Activated CD8-positive, alpha-beta memory T cell treated with anti-CD3 and anti-CD28 coated beads, Interleukin-2, amount 10 ng/mL, durations not matched to agents 7 days and 5 days (primary cell): ENCODE results near the gene AKAP10. TPM values are rescaled to one million over a fixed set of nuclear protein-coding genes. Genes with fewer than 3 reads are reported as not detected.
"Not testable (repeated sequence)": the region's sequence is repeated elsewhere in the genome, so short reads cannot be mapped to it uniquely, and the experiment has no call there.

Experiments used
- ATAC-seq: fragments of 150-1000 bp; cut with Tn5 transposase; one replicate; pipeline ENCODE4 v1.10.0; 2021; ENCODE audit warnings: moderate library complexity
- CTCF ChIA-PET: fragments of 350-600 bp; sonication (Branson Sonifier 250); formaldehyde crosslinking; loops from one replicate; lab custom pipeline; 2021; ENCODE audit warnings: antibody characterized with exemption; lab: Charles Lee
- DNase-seq: peaks from one replicate; pipeline ENCODE4 v3.0.0-alpha.2; 2020
- H3K27ac Mint-ChIP-seq: one replicate; pipeline ENCODE4 v1.8.0; 2021; ENCODE audit warnings: mild to moderate bottlenecking, mixed read lengths
- H3K27me3 Mint-ChIP-seq: one replicate; pipeline ENCODE4 v1.8.0; 2021; ENCODE audit warnings: mixed read lengths
- H3K36me3 Mint-ChIP-seq: one replicate; pipeline ENCODE4 v1.8.0; 2021; ENCODE audit warnings: mild to moderate bottlenecking, mixed read lengths
- H3K4me1 Mint-ChIP-seq: one replicate; pipeline ENCODE4 v1.8.0; 2021; ENCODE audit warnings: mixed read lengths
- H3K4me3 Mint-ChIP-seq: one replicate; pipeline ENCODE4 v1.8.0; 2021; ENCODE audit warnings: mild to moderate bottlenecking, moderate library complexity, mixed read lengths
- H3K9me3 Mint-ChIP-seq: one replicate; pipeline ENCODE4 v1.8.0; 2022; ENCODE audit warnings: low read depth, mixed read lengths
- total RNA-seq, 2 experiments: library from RNA; stranded (reverse); gene quantifications; one replicate each; pipeline ENCODE4 v1.2.3, GENCODE V29; 2021

Gene AKAP10
- total RNA-seq, 2 experiments from 2014 or later: 34.3 to 44.6 TPM

- Mint-ChIP-seq H3K36me3 (peaks cover 7% of the 10 kb centered on the region), H3K4me3 (no peak overlapping the region), H3K27ac (no peak overlapping the region), H3K9me3 (no peaks in the 10 kb centered on the region), H3K4me1 (no peaks in the 10 kb centered on the region), H3K27me3 (no peaks in the 10 kb centered on the region)
- CTCF ChIA-PET: no interaction called here
- no peak for ATAC-seq
- no peak for DNase-seq
Measured at GRCh38 chr17:19897090-19897837, 80.4 kb downstream of the AKAP10 start.

DNA sequence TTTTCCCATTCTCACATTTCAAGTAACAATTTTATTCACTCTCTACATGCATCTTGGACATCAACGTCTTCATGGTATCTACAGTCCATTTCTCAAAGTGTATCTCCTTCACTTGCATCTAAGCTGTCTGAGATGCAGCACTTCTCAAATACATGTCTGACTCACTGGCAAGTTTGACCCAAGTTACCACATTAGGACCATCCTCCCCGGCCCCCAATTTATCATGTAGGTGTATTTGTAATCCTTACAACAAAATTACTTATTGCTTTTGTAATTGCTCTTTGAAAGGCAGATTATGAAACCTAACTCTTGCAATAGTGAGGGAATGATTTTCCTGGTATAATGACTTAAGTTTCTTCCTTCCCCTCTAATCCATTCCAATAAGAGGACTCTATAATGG, 80.9 kb downstream of the AKAP10 start:
- peaks cover 7% of the 10 kb centered on the region for H3K36me3 Mint-ChIP-seq
- H3K9me3 Mint-ChIP-seq: no peaks in the 10 kb centered on the region
- CTCF ChIA-PET: no interaction called here
- H3K4me3 Mint-ChIP-seq: no peak overlapping the region
- ATAC-seq: no peak
- no peaks in the 10 kb centered on the region for H3K4me1 Mint-ChIP-seq
- H3K27me3 Mint-ChIP-seq: no peaks in the 10 kb centered on the region
- DNase-seq: no peak
- no peak overlapping the region for H3K27ac Mint-ChIP-seq

DNA sequence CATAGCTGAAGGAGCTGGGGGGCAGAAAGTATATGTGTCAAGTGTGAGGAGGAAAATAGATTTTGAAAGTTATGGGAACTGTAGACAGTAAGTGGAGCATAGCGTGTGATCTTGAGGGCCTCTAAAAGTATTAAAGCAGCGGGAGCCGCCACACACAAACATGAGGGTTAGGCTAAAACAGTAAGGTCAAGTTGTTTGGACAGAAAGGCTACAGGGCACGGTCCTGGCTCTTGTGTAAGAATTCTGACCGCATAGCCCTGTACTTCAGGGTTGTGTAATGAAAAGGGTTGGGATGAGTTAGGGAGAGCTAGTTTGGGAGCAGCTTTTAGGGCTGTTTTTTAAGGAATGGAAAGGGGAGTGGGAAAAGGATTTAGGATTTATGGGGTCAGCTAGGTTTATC, 87.1 kb downstream of the AKAP10 start:
- H3K9me3 Mint-ChIP-seq, CTCF ChIA-PET, H3K36me3 Mint-ChIP-seq, H3K4me3 Mint-ChIP-seq, ATAC-seq, DNase-seq, H3K4me1 Mint-ChIP-seq, H3K27me3 Mint-ChIP-seq, H3K27ac Mint-ChIP-seq: not testable (repeated sequence)

DNA sequence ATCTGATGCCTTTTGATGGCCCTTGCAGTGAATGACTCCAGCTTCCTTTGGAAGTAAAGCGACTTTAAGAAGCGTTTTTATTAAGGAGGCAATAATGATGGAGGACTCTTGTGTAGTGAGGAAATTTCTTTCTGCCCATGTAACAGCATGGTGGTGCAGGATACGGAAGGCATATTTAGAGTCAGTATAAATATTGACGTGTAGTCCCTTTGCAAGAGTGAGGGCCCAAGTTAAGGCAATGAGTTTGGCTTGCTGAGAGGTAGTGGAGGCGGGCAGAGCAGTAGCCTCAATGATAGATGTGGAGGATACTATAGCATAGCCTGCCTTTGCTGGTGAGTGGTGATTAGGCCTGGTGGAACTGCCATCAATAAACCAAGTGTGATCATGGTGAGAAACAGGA, 87.6 kb downstream of the AKAP10 start:
- H3K4me3 Mint-ChIP-seq, H3K36me3 Mint-ChIP-seq, CTCF ChIA-PET, H3K27me3 Mint-ChIP-seq, ATAC-seq, H3K27ac Mint-ChIP-seq, H3K4me1 Mint-ChIP-seq, H3K9me3 Mint-ChIP-seq, DNase-seq: not testable (repeated sequence)

DNA sequence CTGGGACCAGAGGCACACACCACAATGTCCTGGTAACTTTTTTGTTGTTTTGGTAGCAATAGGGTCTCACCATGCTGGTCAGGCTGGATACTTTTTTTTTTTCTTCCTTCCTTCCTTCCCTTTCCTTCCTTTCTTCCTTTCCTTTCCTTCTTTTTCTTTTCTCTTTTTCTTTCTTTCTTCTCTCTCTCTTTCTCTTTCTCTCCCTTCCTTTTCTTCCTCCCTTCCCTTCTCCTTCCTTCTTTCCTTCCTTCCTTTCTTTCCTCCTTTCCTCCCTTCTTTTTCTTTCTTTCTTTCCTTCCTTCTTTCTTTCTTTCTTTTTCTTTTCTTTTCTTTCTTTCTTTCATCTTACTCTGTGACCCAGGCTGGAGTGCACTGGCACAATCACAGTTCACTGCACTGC, 91.5 kb downstream of the AKAP10 start:
- Mint-ChIP-seq H3K4me3 (no peak overlapping the region), H3K27ac (no peak overlapping the region), H3K4me1 (peaks cover 4% of the 10 kb centered on the region), H3K27me3 (no peaks in the 10 kb centered on the region), H3K36me3 (no peaks in the 10 kb centered on the region), H3K9me3 (no peaks in the 10 kb centered on the region)
- DNase-seq (no peak), ATAC-seq (no peak)
- CTCF ChIA-PET: interaction anchor here (0.6 kb wide), 1 partner anchor 37 kb away, joined by 3 read pairs; no protein-coding TSS in a partner anchor

GRCh38 chr17:19883537-19884215, 94.0 kb downstream of the AKAP10 start:
- ATAC-seq (peak; percentile 72), DNase-seq (no peak)
- peaks cover 2% of the 10 kb centered on the region for H3K27me3 Mint-ChIP-seq
- no peak overlapping the region for H3K4me3 Mint-ChIP-seq
- no peaks in the 10 kb centered on the region for H3K9me3 Mint-ChIP-seq
- H3K27ac Mint-ChIP-seq: no peak overlapping the region
- H3K36me3 Mint-ChIP-seq: no peaks in the 10 kb centered on the region
- CTCF ChIA-PET: no interaction called here
- H3K4me1 Mint-ChIP-seq: peaks cover 4% of the 10 kb centered on the region

- CTCF ChIA-PET: no interaction called here
Measured at GRCh38 chr17:19880393-19880792, 97.2 kb downstream of the AKAP10 start.

GRCh38 chr17:19877364-19877945, 100.2 kb downstream of the AKAP10 start:
- Mint-ChIP-seq H3K27ac (no peak overlapping the region), H3K4me3 (no peak overlapping the region), H3K36me3 (no peaks in the 10 kb centered on the region), H3K4me1 (peaks cover 20% of the 10 kb centered on the region), H3K27me3 (peaks cover 2% of the 10 kb centered on the region), H3K9me3 (no peaks in the 10 kb centered on the region)
- no peak for ATAC-seq
- CTCF ChIA-PET: interaction anchor here (1.4 kb wide), 1 partner anchor 17 kb away, joined by 3 read pairs; no protein-coding TSS in a partner anchor
- no peak for DNase-seq

More at GRCh38 chr17:19880393-19880792, 97.2 kb downstream of the AKAP10 start:
- Mint-ChIP-seq H3K9me3 (no peaks in the 10 kb centered on the region), H3K36me3 (no peaks in the 10 kb centered on the region), H3K4me1 (peaks cover 24% of the 10 kb centered on the region), H3K27me3 (peaks cover 2% of the 10 kb centered on the region), H3K4me3 (no peak overlapping the region), H3K27ac (no peak overlapping the region)
- ATAC-seq: no peak
- DNase-seq: no peak

GRCh38 chr17:19876529-19877161, 101.0 kb downstream of the AKAP10 start:
- Mint-ChIP-seq H3K27ac (peak overlapping the region; percentile 75), H3K9me3 (no peaks in the 10 kb centered on the region), H3K4me1 (peaks cover 20% of the 10 kb centered on the region), H3K36me3 (no peaks in the 10 kb centered on the region), H3K27me3 (peaks cover 2% of the 10 kb centered on the region), H3K4me3 (no peak overlapping the region)
- CTCF ChIA-PET: interaction anchor here (1.0 to 1.4 kb wide), 3 partner anchors 9 to 132 kb away, joined by 3 read pairs; partner anchors contain the start of genes SPECC1 and ULK2
- ATAC-seq: peak; percentile 86
- DNase-seq: peak; percentile 76

GRCh38 chr17:19874256-19874655, 103.4 kb downstream of the AKAP10 start:
- H3K9me3 Mint-ChIP-seq: no peaks in the 10 kb centered on the region
- no peaks in the 10 kb centered on the region for H3K27me3 Mint-ChIP-seq
- DNase-seq: no peak
- peaks cover 20% of the 10 kb centered on the region for H3K4me1 Mint-ChIP-seq
- ATAC-seq: no peak
- no peak overlapping the region for H3K4me3 Mint-ChIP-seq
- no peak overlapping the region for H3K27ac Mint-ChIP-seq
- CTCF ChIA-PET: no interaction called here
- no peaks in the 10 kb centered on the region for H3K36me3 Mint-ChIP-seq

DNA sequence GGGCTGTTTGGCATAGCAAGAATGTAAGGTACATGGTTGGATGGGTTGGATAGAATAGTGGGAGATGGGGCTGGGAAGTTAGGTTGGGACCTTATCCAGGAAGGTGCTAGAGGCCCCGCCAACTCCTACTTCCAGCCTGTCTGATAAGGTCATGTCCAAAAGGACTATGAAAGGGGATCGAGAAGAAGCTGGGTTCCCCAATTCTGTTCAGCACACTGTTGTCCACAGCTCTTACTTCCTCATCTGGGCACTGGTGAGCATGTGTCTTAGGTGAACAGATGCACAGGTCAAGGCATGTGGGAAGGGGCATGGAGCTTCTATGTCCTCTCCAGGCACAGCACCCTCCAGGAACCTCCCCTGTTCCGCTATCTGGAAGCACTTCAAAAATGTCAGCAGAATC, 104.3 kb downstream of the AKAP10 start:
- no peak for DNase-seq
- H3K27me3 Mint-ChIP-seq: peaks cover 3% of the 10 kb centered on the region
- H3K9me3 Mint-ChIP-seq: no peaks in the 10 kb centered on the region
- no peak overlapping the region for H3K27ac Mint-ChIP-seq
- H3K36me3 Mint-ChIP-seq: no peaks in the 10 kb centered on the region
- CTCF ChIA-PET: no interaction called here
- ATAC-seq: no peak
- no peak overlapping the region for H3K4me3 Mint-ChIP-seq
- peaks cover 20% of the 10 kb centered on the region for H3K4me1 Mint-ChIP-seq

DNA sequence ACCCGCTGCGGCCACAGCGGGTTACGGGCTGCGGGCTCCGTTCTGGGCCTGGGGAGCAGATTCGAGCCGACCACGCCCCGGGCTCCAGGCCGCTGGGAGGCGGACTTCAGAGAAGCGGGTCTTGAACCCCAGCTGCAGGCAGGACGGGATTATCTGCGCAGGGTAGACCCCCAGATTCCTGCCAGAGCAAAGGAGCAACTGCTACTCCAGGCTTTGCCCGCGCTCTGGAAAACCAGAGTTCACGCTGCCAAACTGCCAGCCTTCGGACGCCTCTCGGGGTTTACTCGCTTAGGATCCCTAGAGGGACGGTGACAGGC, 109.6 kb downstream of the AKAP10 start:
- Mint-ChIP-seq H3K27ac (no peak overlapping the region), H3K4me3 (peak overlapping the region; percentile 55), H3K4me1 (peaks cover 9% of the 10 kb centered on the region), H3K36me3 (no peaks in the 10 kb centered on the region), H3K27me3 (peaks cover 5% of the 10 kb centered on the region), H3K9me3 (no peaks in the 10 kb centered on the region)
- DNase-seq (no peak), ATAC-seq (no peak)
- CTCF ChIA-PET: interaction anchor here (1.2 kb wide), 2 partner anchors 8 to 220 kb away, joined by 3 read pairs; partner anchors contain the start of gene ALDH3A2

DNA sequence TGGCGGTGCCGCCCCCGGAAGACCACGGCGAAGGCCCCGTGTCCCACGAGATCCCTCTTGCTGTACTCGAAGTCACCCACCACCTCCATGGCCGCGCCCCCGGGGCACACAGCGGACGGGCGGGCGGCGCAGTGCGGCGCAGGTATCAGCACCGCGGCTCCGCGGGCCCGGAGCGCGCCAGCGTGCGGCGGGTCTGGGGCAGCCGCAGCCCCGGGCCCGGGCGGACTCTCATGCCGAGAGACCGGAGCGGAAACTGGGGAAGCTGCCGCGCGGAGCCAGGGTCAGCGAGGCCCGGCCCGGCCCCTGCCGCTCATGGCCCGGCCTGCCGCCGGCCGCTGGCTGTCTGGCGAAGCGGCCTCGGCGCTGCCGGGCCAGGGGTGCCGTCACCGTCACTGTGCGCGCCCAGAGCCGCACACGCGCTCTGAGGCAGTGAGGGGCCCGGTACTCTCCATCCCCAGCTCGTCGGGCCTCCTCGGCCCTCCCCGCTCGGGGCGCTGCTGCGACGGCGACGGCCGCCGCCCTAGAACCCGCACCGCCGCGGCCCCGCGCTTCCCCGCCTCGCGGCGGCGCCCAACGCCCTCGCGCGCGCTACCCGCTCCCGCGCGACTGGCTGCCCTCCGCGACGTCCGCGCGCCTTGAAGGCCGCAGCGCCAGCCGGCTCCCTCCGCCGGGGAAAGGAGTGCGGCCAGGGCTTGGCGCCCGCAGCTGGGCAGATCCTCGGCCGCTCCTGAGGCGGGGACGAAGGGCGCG, 110.1 kb downstream of the AKAP10 start, which contains the start of gene ULK2:
TSS of gene ULK2 (minus strand) at position 608 of the 750 bp plus-strand sequence. CDS start at position 89, 519 bp downstream.
- peak; percentile 54 for DNase-seq
- ATAC-seq: peak; percentile 77
- H3K27ac Mint-ChIP-seq: peak within 1 kb of the TSS; percentile 67

More for the DNA sequence above, 110.1 kb downstream of the AKAP10 start, which contains the start of gene ULK2:
- Mint-ChIP-seq H3K27me3 (peaks cover 5% of the 10 kb centered on the region), H3K36me3 (no peaks in the 10 kb centered on the region), H3K9me3 (no peaks in the 10 kb centered on the region), H3K4me1 (peaks cover 9% of the 10 kb centered on the region), H3K4me3 (peak within 1 kb of the TSS; percentile 77)
- CTCF ChIA-PET: interaction anchor here (1.2 kb wide), 2 partner anchors 9 to 219 kb away, joined by 3 read pairs; partner anchors contain the start of gene ALDH3A2
